Cardiac fibroblast (primary cell): Measurements from ENCODE around the gene SRXN1.
A peak's percentile ranks its signal among the peaks of the same experiment; 100 is the strongest.

Source experiments
- DNase-seq, 2 donors: peaks; one replicate each; pipeline versions ENCODE4 v3.0.0 to v3.0.0-alpha.2; 2010; ENCODE audit warnings: low read depth in 2 of 2
- H3K4me3 ChIP-seq, 2 donors: replicated peaks in 1 of 2; 1 replicate in 1 of 2; 2 replicates in 1 of 2; pipeline ENCODE4 v1.5.1; 2011; ENCODE audit warnings: low read depth in 2 of 2, low read length in 2 of 2, mild to moderate bottlenecking in 2 of 2, moderate library complexity in 1 of 2
- TF ChIP-seq, protein P1 (sequence below): IDR thresholded peaks from one replicate; pipeline ENCODE4 v1.5.1; 2011; ENCODE audit warnings: low read depth, mild to moderate bottlenecking, low read length, inconsistent platforms

The SRXN1 gene

DNA sequence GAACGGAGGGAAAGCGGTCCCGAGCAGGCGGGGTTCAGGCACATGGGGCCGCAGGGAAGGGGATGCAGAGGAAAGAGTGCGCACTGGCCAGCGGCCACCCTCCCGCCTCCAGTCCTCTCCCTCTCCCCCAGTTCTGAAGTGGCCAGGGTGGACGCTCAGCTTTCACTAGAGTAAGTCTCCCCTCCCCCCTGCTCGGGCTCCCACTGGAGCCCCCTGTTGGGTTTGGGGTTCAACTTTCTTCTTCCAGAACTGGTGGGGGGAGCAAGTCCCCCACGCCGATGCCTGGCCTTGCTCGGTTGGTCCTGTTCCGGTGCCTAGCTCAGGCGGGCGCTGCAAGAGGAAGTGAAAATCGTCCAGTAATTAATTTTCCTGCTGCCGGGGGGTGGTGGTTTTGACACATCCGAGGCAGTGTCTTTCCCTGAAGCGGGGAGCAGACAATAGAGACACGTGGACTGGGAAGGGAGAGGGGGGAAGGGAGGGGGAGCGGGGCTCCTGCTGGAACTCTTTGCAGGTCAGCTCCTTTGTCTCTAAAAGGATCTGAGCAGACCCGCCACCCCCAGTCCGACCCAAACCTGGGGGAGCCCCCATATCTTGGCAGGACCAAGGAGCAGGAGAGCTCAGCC, 23.4 kb upstream of the SRXN1 start:
- DNase-seq: no peak
- TF ChIP-seq, protein P1, sequence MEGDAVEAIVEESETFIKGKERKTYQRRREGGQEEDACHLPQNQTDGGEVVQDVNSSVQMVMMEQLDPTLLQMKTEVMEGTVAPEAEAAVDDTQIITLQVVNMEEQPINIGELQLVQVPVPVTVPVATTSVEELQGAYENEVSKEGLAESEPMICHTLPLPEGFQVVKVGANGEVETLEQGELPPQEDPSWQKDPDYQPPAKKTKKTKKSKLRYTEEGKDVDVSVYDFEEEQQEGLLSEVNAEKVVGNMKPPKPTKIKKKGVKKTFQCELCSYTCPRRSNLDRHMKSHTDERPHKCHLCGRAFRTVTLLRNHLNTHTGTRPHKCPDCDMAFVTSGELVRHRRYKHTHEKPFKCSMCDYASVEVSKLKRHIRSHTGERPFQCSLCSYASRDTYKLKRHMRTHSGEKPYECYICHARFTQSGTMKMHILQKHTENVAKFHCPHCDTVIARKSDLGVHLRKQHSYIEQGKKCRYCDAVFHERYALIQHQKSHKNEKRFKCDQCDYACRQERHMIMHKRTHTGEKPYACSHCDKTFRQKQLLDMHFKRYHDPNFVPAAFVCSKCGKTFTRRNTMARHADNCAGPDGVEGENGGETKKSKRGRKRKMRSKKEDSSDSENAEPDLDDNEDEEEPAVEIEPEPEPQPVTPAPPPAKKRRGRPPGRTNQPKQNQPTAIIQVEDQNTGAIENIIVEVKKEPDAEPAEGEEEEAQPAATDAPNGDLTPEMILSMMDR: no peak
- no peak overlapping the region for H3K4me3 ChIP-seq

DNA sequence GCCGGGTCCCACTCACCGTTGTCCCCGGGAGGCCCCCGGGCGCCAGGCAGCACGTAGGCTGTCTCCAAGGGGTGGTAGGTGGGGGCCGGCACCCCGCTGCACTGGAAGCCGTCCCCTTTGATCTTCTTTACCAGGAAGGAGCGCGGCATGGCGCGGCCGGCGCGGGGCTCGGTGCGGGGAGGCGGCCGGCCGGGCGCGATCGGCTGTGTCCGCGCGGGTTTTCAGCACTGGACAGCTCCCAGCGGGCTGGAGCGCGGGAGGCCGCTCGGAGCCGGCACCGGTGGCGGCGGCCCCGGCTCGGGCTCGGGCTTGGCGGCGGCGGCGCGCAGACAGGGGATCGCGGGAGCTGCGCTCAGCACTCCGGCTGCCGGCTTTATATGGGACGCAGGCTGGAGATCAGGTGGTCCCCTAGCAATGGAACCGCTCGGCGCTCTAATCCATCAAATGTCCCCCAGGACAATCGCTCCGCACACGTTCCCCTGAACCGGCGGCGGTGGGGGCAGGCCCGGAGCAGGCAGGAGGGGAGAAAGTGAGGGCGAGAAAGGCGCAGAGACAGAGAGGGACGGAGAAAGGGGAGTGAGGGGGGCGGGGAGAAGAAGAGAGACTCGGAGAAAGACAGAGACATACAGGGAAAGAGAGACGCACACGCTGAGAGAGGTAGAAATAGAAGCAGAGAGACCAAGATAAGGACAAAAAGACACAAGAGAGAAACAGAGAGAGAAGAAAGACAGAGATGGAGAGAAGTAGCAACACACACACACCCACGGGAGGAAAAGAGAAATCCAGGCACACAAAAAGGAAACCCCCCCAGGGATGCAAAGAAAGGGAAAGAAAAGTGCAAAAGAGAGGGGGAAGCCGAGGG, 22.7 kb upstream of the SRXN1 start, which contains the start of gene SCRT2:
Gene SCRT2 (minus strand): TSS at position 350 of the 862 bp plus-strand sequence. CDS start 201 bp downstream, at position 149.
- H3K4me3 ChIP-seq: no peak within 1 kb of the TSS
- TF ChIP-seq, protein P1: no peak
- DNase-seq: peak; percentile 53 to 80

DNA sequence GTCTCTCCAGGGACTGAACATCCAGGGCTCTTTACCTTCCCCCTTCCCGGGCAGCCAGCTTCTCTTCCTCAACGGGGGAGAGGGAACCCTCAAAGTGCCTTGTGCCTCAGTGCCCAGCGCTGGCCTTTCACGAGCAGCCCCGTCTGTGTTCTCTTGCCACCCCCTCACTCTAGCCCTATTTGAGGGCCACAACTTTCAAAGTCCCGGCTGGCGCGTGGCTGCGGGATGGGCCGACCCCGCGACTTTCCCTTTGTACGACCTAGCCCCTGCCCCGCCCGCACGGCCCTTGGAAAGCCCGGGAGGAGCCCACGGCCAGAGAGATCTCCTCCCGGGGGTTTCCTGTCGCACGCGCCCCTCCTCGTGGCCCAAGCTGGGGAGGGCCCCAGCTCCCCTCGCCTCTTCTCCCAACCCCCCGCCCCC, 22.0 kb upstream of the SRXN1 start:
- TF ChIP-seq, protein P1: no peak
- DNase-seq: no peak
- H3K4me3 ChIP-seq: no peak overlapping the region

DNA sequence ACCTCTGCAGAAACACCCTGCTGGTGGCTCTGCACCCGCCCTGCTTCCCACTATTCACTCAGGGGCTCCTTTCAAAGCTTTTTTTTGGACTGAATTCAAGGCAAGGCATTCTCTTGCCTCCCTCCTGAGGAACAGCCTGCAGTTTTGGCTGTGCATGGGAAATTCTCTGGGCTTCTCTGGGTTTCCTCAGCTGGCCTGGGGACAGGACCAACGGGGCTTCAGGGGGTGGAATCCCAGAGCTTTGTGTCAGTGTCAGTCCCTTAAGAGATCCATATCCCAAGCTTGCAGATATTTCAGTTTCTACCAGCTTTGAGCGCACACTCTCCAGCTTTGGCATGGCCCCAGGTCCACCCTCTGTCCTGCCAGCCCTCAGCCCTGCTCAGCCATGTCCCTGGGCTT, 20.6 kb upstream of the SRXN1 start:
- DNase-seq: no peak
- TF ChIP-seq, protein P1: no peak
- H3K4me3 ChIP-seq: no peak overlapping the region

DNA sequence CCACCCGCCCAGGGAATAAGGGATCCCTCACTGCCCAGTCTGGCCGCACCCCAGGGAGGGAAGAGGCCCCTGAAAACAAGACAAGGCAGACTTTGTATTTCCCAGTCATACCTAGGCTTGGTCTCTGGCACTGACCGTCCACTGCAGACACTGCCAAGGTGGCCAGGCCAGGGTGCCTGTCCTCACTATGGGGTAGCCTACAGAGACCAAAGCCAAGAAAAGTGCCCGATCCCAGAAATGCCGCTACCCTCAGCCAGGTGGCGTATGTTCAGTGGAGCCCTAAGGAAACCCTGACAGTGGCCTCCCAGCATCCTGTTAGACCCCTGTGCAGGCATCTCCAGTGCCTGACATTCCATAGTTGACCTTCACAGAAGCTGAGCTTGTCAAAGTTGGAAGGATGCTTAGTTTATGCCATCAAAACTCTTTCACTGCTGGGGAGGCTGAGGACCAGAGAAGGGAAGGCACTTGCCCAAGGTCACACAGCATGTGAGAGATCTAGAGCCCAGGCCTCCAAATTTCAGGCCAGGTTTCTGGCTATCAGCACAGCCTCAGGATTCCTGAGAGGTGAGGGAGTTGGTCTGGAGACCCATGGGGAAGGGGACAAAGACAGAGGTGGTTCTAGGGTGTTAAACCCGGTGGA, 20.1 kb upstream of the SRXN1 start:
- no peak for DNase-seq
- no peak overlapping the region for H3K4me3 ChIP-seq

More for the DNA sequence above, 20.1 kb upstream of the SRXN1 start:
- TF ChIP-seq, protein P1: peak; percentile 41
